Measurements from ENCODE around the gene RAC3.

GRCh38 chr17:82076785-82077591 is 45.5 kb downstream of the RAC3 start:
- TF ChIP-seq CTCF (IDR thresholded peaks at IDR 0.05; ENCODE audit: low read length), result no peak
- no peak for TF ChIP-seq EZH2 (IDR thresholded peaks at IDR 0.05; ENCODE audit: borderline replicate concordance, low read length)

All from OCI-LY1 (cell line).